ENCODE results near the gene CNDP2. TPM values are rescaled to one million over a fixed set of nuclear protein-coding genes. Genes with fewer than 3 reads are reported as not detected.

CNDP2 gene
- total and polyA plus RNA-seq, 2 of the 13 experiments (the other 11 are each of a cell fraction or from before 2014, with no cell fraction given), result 64.7 to 80.8 TPM

- Histone ChIP-seq H3K27me3 (ENCODE audit: control insufficient read depth in 1 of 2, insufficient read depth in 2 of 2, low read length in 2 of 2) (no peaks in the 10 kb centered on the region), H3K4me2 (ENCODE audit: low read depth, low read length) (no peak overlapping the region), H3K9ac (ENCODE audit: insufficient read depth, low read depth, low read length) (no peak overlapping the region), H3K4me3 (replicated peaks in 1 of 3; ENCODE audit: insufficient read depth in 1 of 3, low read depth in 2 of 3, low read length in 3 of 3) (no peak overlapping the region), H3K9me3 (ENCODE audit: low read length) (no peaks in the 10 kb centered on the region), H3K4me1 (ENCODE audit: insufficient read depth, low read length) (peaks cover 28% of the 10 kb centered on the region), H4K20me1 (ENCODE audit: insufficient read depth, low read length) (no peaks in the 10 kb centered on the region), H3K27ac (ENCODE audit: extremely low read length, insufficient read depth, low read length) (no peak overlapping the region), H3K36me3 (replicated peaks in 1 of 2; ENCODE audit: control insufficient read depth in 1 of 2, insufficient read depth in 2 of 2, low read length in 2 of 2) (no peaks in the 10 kb centered on the region), H2AFZ (ENCODE audit: low read length) (no peak overlapping the region), H3K79me2 (ENCODE audit: insufficient read depth, low read length) (no peaks in the 10 kb centered on the region)
- 10% methylated on average over 2 of the region's 2 CpGs for WGBS (ENCODE audit: low lambda C conversion rate)
- DNase-seq (ENCODE audit: low spot score), result no peak
- in situ Hi-C loops (cut with HindIII; ENCODE audit: extremely low pct_ligation_motif_present, low pct_unique_long_range_greater_than_20kb), result no loop called here
- intact Hi-C loops (cut with micrococcal nuclease; ENCODE audit: unreplicated experiment), result no loop called here
- FAIRE-seq, result no peak
- no peak for ATAC-seq
- POLR2A ChIA-PET, result no interaction called here
- no peak for TF ChIP-seq UBTF (CRISPR knock-in tag; IDR thresholded peaks at IDR 0.05)
- TF ChIP-seq SOX5 (CRISPR knock-in tag; IDR thresholded peaks at IDR 0.05; ENCODE audit: borderline replicate concordance), result peak; percentile 9; the same call in 1 of the 2 replicates
- CTCF ChIA-PET (ENCODE audit: low intra/inter-chr PET ratio, low total read pairs), result no interaction called here
- no TSS peak for BruUV-seq (replicated peaks)
Measured at GRCh38 chr18:74472312-74472711, 23.9 kb upstream of the CNDP2 start.

GRCh38 chr18:74473976-74474640, 22.1 kb upstream of the CNDP2 start:
- WGBS (ENCODE audit: low lambda C conversion rate), result 69% methylated on average over 3 of the region's 3 CpGs
- in situ Hi-C loops (cut with HindIII; ENCODE audit: extremely low pct_ligation_motif_present, low pct_unique_long_range_greater_than_20kb), result no loop called here
- Histone ChIP-seq H4K20me1 (ENCODE audit: insufficient read depth, low read length) (no peaks in the 10 kb centered on the region), H3K4me1 (ENCODE audit: insufficient read depth, low read length) (peaks cover 31% of the 10 kb centered on the region), H3K27ac (ENCODE audit: extremely low read length, insufficient read depth, low read length) (no peak overlapping the region), H3K79me2 (ENCODE audit: insufficient read depth, low read length) (no peaks in the 10 kb centered on the region), H3K9ac (ENCODE audit: insufficient read depth, low read depth, low read length) (no peak overlapping the region), H3K36me3 (replicated peaks in 1 of 2; ENCODE audit: control insufficient read depth in 1 of 2, insufficient read depth in 2 of 2, low read length in 2 of 2) (no peaks in the 10 kb centered on the region), H3K4me2 (ENCODE audit: low read depth, low read length) (no peak overlapping the region), H3K27me3 (ENCODE audit: control insufficient read depth in 1 of 2, insufficient read depth in 2 of 2, low read length in 2 of 2) (no peaks in the 10 kb centered on the region), H3K9me3 (ENCODE audit: low read length) (no peaks in the 10 kb centered on the region), H3K4me3 (replicated peaks in 1 of 3; ENCODE audit: insufficient read depth in 1 of 3, low read depth in 2 of 3, low read length in 3 of 3) (no peak overlapping the region), H2AFZ (ENCODE audit: low read length) (no peak overlapping the region)
- intact Hi-C loops (cut with micrococcal nuclease; ENCODE audit: unreplicated experiment), result no loop called here
- DNase-seq (ENCODE audit: low spot score) (no peak), FAIRE-seq (no peak), ATAC-seq (no peak)
- TF ChIP-seq CENPBD1 (CRISPR knock-in tag; IDR thresholded peaks at IDR 0.05; ENCODE audit: borderline replicate concordance, low read depth) (no peak), ZHX2 (IDR thresholded peaks at IDR 0.05; ENCODE audit: low read depth) (no peak), ZHX2 (CRISPR knock-in tag; IDR thresholded peaks at IDR 0.05; ENCODE audit: borderline replicate concordance) (no peak), MLLT10 (CRISPR knock-in tag; IDR thresholded peaks at IDR 0.05) (no peak), MAFF (IDR thresholded peaks at IDR 0.05; ENCODE audit: low read depth, low read length) (no peak), RFXANK (CRISPR knock-in tag; IDR thresholded peaks at IDR 0.05) (no peak)
- ChIA-PET CTCF (ENCODE audit: low intra/inter-chr PET ratio, low total read pairs) (no interaction called here), POLR2A (no interaction called here)
- no TSS peak for BruUV-seq (replicated peaks)

Measured in HepG2 (cell line).